GM08714 (cell line): ENCODE measurements around the gene MRGPRX3.
"Not testable (repeated sequence)": the region's sequence is repeated elsewhere in the genome, so short reads cannot be mapped to it uniquely, and the experiment has no call there.

Source experiments
- H3K4me3 ChIP-seq: fragments of 200-500 bp; sonication (Bioruptor generic); 2 replicates; pipeline ENCODE4 v1.5.1; 2014; ENCODE audit warnings: mild to moderate bottlenecking, low read length, inconsistent platforms
- ZNF274 ChIP-seq: IDR thresholded peaks from 2 replicates; pipeline ENCODE4 v1.6.1; 2012; ENCODE audit warnings: mild to moderate bottlenecking, low read depth, low read length

MRGPRX3 gene

GRCh38 chr11:18132341-18132740 lies at the start of gene MRGPRX3:
Gene MRGPRX3, plus strand, starts transcription at chr11:18132571. Its CDS starts 4,632 bp downstream, at chr11:18137203.
- no peak within 1 kb of the TSS for H3K4me3 ChIP-seq
- TF ChIP-seq ZNF274 = no peak

GRCh38 chr11:18088366-18088765 lies 44.0 kb upstream of the MRGPRX3 start:
- no peak for TF ChIP-seq ZNF274
- no peak overlapping the region for H3K4me3 ChIP-seq

- TF ChIP-seq ZNF274 = no peak
- no peak overlapping the region for H3K4me3 ChIP-seq
Measured at GRCh38 chr11:18088966-18089365, 43.4 kb upstream of the MRGPRX3 start.

GRCh38 chr11:18091731-18092130 lies 40.6 kb upstream of the MRGPRX3 start:
- TF ChIP-seq ZNF274 = no peak

GRCh38 chr11:18093959-18094358 lies 38.4 kb upstream of the MRGPRX3 start:
- no peak for TF ChIP-seq ZNF274
- no peak overlapping the region for H3K4me3 ChIP-seq

More at GRCh38 chr11:18091731-18092130, 40.6 kb upstream of the MRGPRX3 start:
- H3K4me3 ChIP-seq = no peak overlapping the region

GRCh38 chr11:18100926-18101656 lies 31.3 kb upstream of the MRGPRX3 start:
- H3K4me3 ChIP-seq = no peak overlapping the region
- TF ChIP-seq ZNF274 = no peak

- H3K4me3 ChIP-seq = peak overlapping the region; percentile 89
- no peak for TF ChIP-seq ZNF274
Measured at GRCh38 chr11:18105086-18105801, 27.1 kb upstream of the MRGPRX3 start.

- H3K4me3 ChIP-seq = peak within 1 kb of the TSS; percentile 89
- TF ChIP-seq ZNF274 = no peak
Measured at GRCh38 chr11:18105802-18106574, 26.4 kb upstream of the MRGPRX3 start, which contains the start of gene SAAL1. Gene SAAL1, minus strand, starts transcription at chr11:18106082. Its CDS starts 41 bp downstream, at chr11:18106041.

GRCh38 chr11:18106688-18107087 lies 25.7 kb upstream of the MRGPRX3 start:
- TF ChIP-seq ZNF274 = no peak

GRCh38 chr11:18108254-18108653 lies 24.1 kb upstream of the MRGPRX3 start:
- no peak for TF ChIP-seq ZNF274
- no peak overlapping the region for H3K4me3 ChIP-seq

More at GRCh38 chr11:18106688-18107087, 25.7 kb upstream of the MRGPRX3 start:
- no peak overlapping the region for H3K4me3 ChIP-seq

- no peak for TF ChIP-seq ZNF274
- H3K4me3 ChIP-seq = no peak overlapping the region
Measured at GRCh38 chr11:18111005-18111404, 21.4 kb upstream of the MRGPRX3 start.

- TF ChIP-seq ZNF274 = no peak
- no peak overlapping the region for H3K4me3 ChIP-seq
Measured at GRCh38 chr11:18115360-18116127, 16.8 kb upstream of the MRGPRX3 start.

GRCh38 chr11:18121331-18121828 lies 11.0 kb upstream of the MRGPRX3 start:
- H3K4me3 ChIP-seq = not testable (repeated sequence)

- H3K4me3 ChIP-seq = not testable (repeated sequence)
Measured at GRCh38 chr11:18131115-18131514, 1.3 kb upstream of the MRGPRX3 start.
